HEK293T (cell line): Measurements from ENCODE around the gene GNA14.

Source experiments
- BHLHE40 ChIP-seq: fragments of 450-650 bp; IDR thresholded peaks from 2 replicates; pipeline ENCODE4 v1.6.1; 2016; ENCODE audit warnings: mild to moderate bottlenecking, moderate library complexity, borderline replicate concordance
- CTBP1 ChIP-seq: fragments of 450-650 bp; IDR thresholded peaks from 2 replicates; pipeline ENCODE4 v1.6.1; 2016; ENCODE audit warnings: borderline replicate concordance
- ELF4 ChIP-seq: fragments of 450-650 bp; IDR thresholded peaks from 2 replicates; pipeline ENCODE4 v1.6.1; 2017; ENCODE audit warnings: antibody characterized with exemption
- FOXA1 ChIP-seq: fragments of 450-650 bp; IDR thresholded peaks from 2 replicates; pipeline ENCODE4 v1.6.1; 2016; ENCODE audit warnings: mild to moderate bottlenecking
- FOXK2 ChIP-seq: fragments of 450-650 bp; IDR thresholded peaks from 2 replicates; pipeline ENCODE4 v1.6.1; 2016; ENCODE audit warnings: mild to moderate bottlenecking
- FOXM1 ChIP-seq: fragments of 450-650 bp; IDR thresholded peaks from 2 replicates; pipeline ENCODE4 v1.6.1; 2017; ENCODE audit warnings: mild to moderate bottlenecking, borderline replicate concordance
- HDGF ChIP-seq: fragments of 450-650 bp; IDR thresholded peaks from 2 replicates; pipeline ENCODE4 v1.6.1; 2017; ENCODE audit warnings: antibody characterized with exemption, borderline replicate concordance
- L3MBTL2 ChIP-seq: fragments of 450-650 bp; conservative IDR thresholded peaks from 2 replicates; pipeline ENCODE4 v1.6.1; 2016; ENCODE audit warnings: mild to moderate bottlenecking
- LEF1 ChIP-seq: fragments of 450-650 bp; IDR thresholded peaks from 2 replicates; pipeline ENCODE4 v1.6.1; 2017; ENCODE audit warnings: mild to moderate bottlenecking, borderline replicate concordance
- NFRKB ChIP-seq: fragments of 450-650 bp; IDR thresholded peaks from 2 replicates; pipeline ENCODE4 v1.6.1; 2016; ENCODE audit warnings: mild to moderate bottlenecking, moderate library complexity
- PKNOX1 ChIP-seq: fragments of 450-650 bp; IDR thresholded peaks from 2 replicates; pipeline ENCODE4 v1.6.1; 2016
- SP1 ChIP-seq: fragments of 450-650 bp; IDR thresholded peaks from 2 replicates; pipeline ENCODE4 v1.6.1; 2017
- SUZ12 ChIP-seq: fragments of 450-650 bp; IDR thresholded peaks from 2 replicates; pipeline ENCODE4 v1.6.1; 2016; ENCODE audit warnings: mild to moderate bottlenecking

DNA sequence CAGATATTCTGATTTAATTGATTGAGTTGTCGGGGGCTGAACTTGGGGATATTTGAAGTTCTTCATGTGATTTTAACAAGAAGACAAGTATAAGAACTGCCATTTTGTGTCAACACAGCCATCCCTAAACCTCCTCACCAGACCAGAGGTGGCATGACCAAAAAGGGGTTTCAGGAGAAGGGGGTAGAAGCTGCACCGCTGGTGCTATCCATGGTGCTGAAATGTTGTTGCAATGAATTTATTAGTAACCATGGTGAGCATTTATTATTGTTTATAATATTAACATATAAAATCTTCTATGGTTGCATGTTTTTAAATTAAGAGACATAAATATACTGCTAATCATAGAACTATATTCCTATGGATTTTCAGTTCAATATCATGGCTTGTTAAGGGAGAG is 72.3 kb downstream of the GNA14 start:
- TF ChIP-seq FOXA1 (no peak), SUZ12 (no peak), HDGF (no peak), FOXK2 (no peak), SP1 (no peak), LEF1 (no peak), BHLHE40 (no peak), CTBP1 (no peak), FOXM1 (no peak), ELF4 (no peak), L3MBTL2 (no peak), NFRKB (no peak), PKNOX1 (no peak)
